Spinal cord (tissue), 10 donors: ENCODE measurements around the gene NT5C1B. TPM values are rescaled to one million over a fixed set of nuclear protein-coding genes. Genes with fewer than 3 reads are reported as not detected.

ENCODE experiments used
- DNase-seq, 6 donors: peaks; one replicate each; pipeline versions ENCODE4 v3.0.0 to v3.0.0-alpha.2; 2013 to 2015; ENCODE audit warnings: low spot score in 6 of 6, low read depth in 4 of 6
- H3K27ac ChIP-seq: one replicate; pipeline ENCODE4 v1.5.1; 2013; ENCODE audit warnings: low read depth, low read length, control low read depth
- H3K27me3 ChIP-seq: one replicate; pipeline ENCODE4 v1.6.1; 2013; ENCODE audit warnings: low read length; ENCODE audit not compliant: control insufficient read depth, insufficient read depth
- H3K36me3 ChIP-seq: one replicate; pipeline ENCODE4 v1.6.1; 2013; ENCODE audit warnings: low read length; ENCODE audit not compliant: control insufficient read depth, insufficient read depth
- H3K4me1 ChIP-seq: one replicate; pipeline ENCODE4 v1.6.1; 2013; ENCODE audit warnings: low read length; ENCODE audit not compliant: control insufficient read depth, insufficient read depth
- H3K4me3 ChIP-seq: one replicate; pipeline ENCODE4 v1.5.1; 2013; ENCODE audit warnings: low read depth, low read length, control low read depth
- H3K9me3 ChIP-seq: one replicate; pipeline ENCODE4 v1.6.1; 2013; ENCODE audit warnings: low read length; ENCODE audit not compliant: control insufficient read depth, insufficient read depth
- WGBS: methylation state at CpG from one replicate; pipeline ENCODE4 v1.1.5; 2013; ENCODE audit warnings: missing lambda C conversion rate; ENCODE audit not compliant: insufficient coverage; 5-methylcytosine and 5-hydroxymethylcytosine counted together
- polyA plus RNA-seq, 2 donors: library from polyadenylated mRNA; unstranded; fragments of 120-200 nt; gene quantifications; one replicate each; pipeline ENCODE4 v1.2.1, GENCODE V29; 2013; ENCODE audit not compliant: insufficient read length in 2 of 2
- total RNA-seq, 2 donors: library from RNA; depleted of rRNA in 1 of 2; stranded (reverse); fragments of 120-200 nt in 1 of 2; fragments of >200 nt in 1 of 2; gene quantifications; one replicate each; pipeline versions ENCODE4 v1.2.3 to v1.2.4, GENCODE V29; 2013 to 2014
- donor health status: healthy.

The NT5C1B gene
- total and polyA plus RNA-seq, 4 donors: 0.27 to 0.42 TPM; not detected in 2

GRCh38 chr2:18588802-18589201 is 567 bp downstream of the NT5C1B start:
- H3K4me1 ChIP-seq: no peaks in the 10 kb centered on the region
- no peak overlapping the region for H3K27ac ChIP-seq
- DNase-seq: no peak
- peaks cover 3% of the 10 kb centered on the region for H3K9me3 ChIP-seq
- no peak overlapping the region for H3K4me3 ChIP-seq
- WGBS: no CpG with 5 or more reads among the region's 1 CpG
- no peaks in the 10 kb centered on the region for H3K36me3 ChIP-seq
- H3K27me3 ChIP-seq: no peaks in the 10 kb centered on the region

GRCh38 chr2:18588049-18588448 is 1.3 kb downstream of the NT5C1B start:
- Histone ChIP-seq H3K4me3 (no peak overlapping the region), H3K27me3 (no peaks in the 10 kb centered on the region), H3K9me3 (peaks cover 3% of the 10 kb centered on the region), H3K27ac (no peak overlapping the region), H3K36me3 (no peaks in the 10 kb centered on the region), H3K4me1 (no peaks in the 10 kb centered on the region)
- no peak for DNase-seq
- WGBS: no CpG with 5 or more reads among the region's 1 CpG

- no peak for DNase-seq
- no peaks in the 10 kb centered on the region for H3K4me1 ChIP-seq
- no peak overlapping the region for H3K27ac ChIP-seq
- no peak overlapping the region for H3K4me3 ChIP-seq
- no peaks in the 10 kb centered on the region for H3K36me3 ChIP-seq
- WGBS: no CpG with 5 or more reads among the region's 3 CpGs
- peaks cover 3% of the 10 kb centered on the region for H3K9me3 ChIP-seq
- no peaks in the 10 kb centered on the region for H3K27me3 ChIP-seq
These were observed 3.8 kb downstream of the NT5C1B start for GRCh38 chr2:18585526-18585925.

- H3K9me3 ChIP-seq: peaks cover 3% of the 10 kb centered on the region
- WGBS: 84% methylated on average over 32 of the region's 32 CpGs
- no peaks in the 10 kb centered on the region for H3K36me3 ChIP-seq
- H3K27me3 ChIP-seq: no peaks in the 10 kb centered on the region
- H3K4me1 ChIP-seq: no peaks in the 10 kb centered on the region
- no peak for DNase-seq
- H3K27ac ChIP-seq: no peak overlapping the region
- H3K4me3 ChIP-seq: no peak overlapping the region
These were observed 4.8 kb downstream of the NT5C1B start for GRCh38 chr2:18584608-18584954.

GRCh38 chr2:18583905-18584607 is 5.3 kb downstream of the NT5C1B start:
- H3K4me1 ChIP-seq: no peaks in the 10 kb centered on the region
- WGBS: 92% methylated on average over 36 of the region's 37 CpGs
- H3K27me3 ChIP-seq: no peaks in the 10 kb centered on the region
- DNase-seq: no peak
- no peak overlapping the region for H3K4me3 ChIP-seq
- H3K27ac ChIP-seq: no peak overlapping the region
- H3K9me3 ChIP-seq: peaks cover 3% of the 10 kb centered on the region
- H3K36me3 ChIP-seq: no peaks in the 10 kb centered on the region

GRCh38 chr2:18580606-18581005 is 8.8 kb downstream of the NT5C1B start:
- no peak for DNase-seq
- H3K4me3 ChIP-seq: no peak overlapping the region
- no peaks in the 10 kb centered on the region for H3K36me3 ChIP-seq
- no peaks in the 10 kb centered on the region for H3K27me3 ChIP-seq
- no peaks in the 10 kb centered on the region for H3K4me1 ChIP-seq
- no CpG with 5 or more reads among the region's 3 CpGs for WGBS
- H3K27ac ChIP-seq: no peak overlapping the region
- H3K9me3 ChIP-seq: no peaks in the 10 kb centered on the region

- DNase-seq: no peak
These were observed 11.3 kb downstream of the NT5C1B start for GRCh38 chr2:18578033-18578432.

GRCh38 chr2:18566145-18566769 is 23.1 kb downstream of the NT5C1B start:
- no peak overlapping the region for H3K4me3 ChIP-seq
- peak in 1 of 6 donors; percentile 4 for DNase-seq
- H3K4me1 ChIP-seq: no peaks in the 10 kb centered on the region
- WGBS: no CpG with 5 or more reads among the region's 1 CpG
- H3K27me3 ChIP-seq: no peaks in the 10 kb centered on the region
- no peak overlapping the region for H3K27ac ChIP-seq
- H3K9me3 ChIP-seq: no peaks in the 10 kb centered on the region
- H3K36me3 ChIP-seq: no peaks in the 10 kb centered on the region

More at GRCh38 chr2:18578033-18578432, 11.3 kb downstream of the NT5C1B start:
- H3K27ac ChIP-seq: no peak overlapping the region
- no peaks in the 10 kb centered on the region for H3K27me3 ChIP-seq
- no peaks in the 10 kb centered on the region for H3K4me1 ChIP-seq
- no peaks in the 10 kb centered on the region for H3K36me3 ChIP-seq
- no peaks in the 10 kb centered on the region for H3K9me3 ChIP-seq
- no peak overlapping the region for H3K4me3 ChIP-seq

- Histone ChIP-seq H3K36me3 (no peaks in the 10 kb centered on the region), H3K27ac (peak overlapping the region; percentile 83)
- WGBS: 0% methylated on average over 3 of the region's 3 CpGs
These were observed 28.6 kb downstream of the NT5C1B start for GRCh38 chr2:18560797-18561085.

GRCh38 chr2:18560031-18560796 is 29.2 kb downstream of the NT5C1B start, which contains the start of gene RDH14:
Gene RDH14, minus strand, starts transcription at chr2:18560653. Its CDS starts 81 bp downstream, at chr2:18560572.
- H3K4me1 ChIP-seq: peaks cover 3% of the 10 kb centered on the region
- H3K4me3 ChIP-seq: peak within 1 kb of the TSS; percentile 68
- no peaks in the 10 kb centered on the region for H3K27me3 ChIP-seq
- WGBS: under 1% methylated on average over 80 of the region's 81 CpGs
- H3K9me3 ChIP-seq: no peaks in the 10 kb centered on the region
- peak; percentile 89 to 99 (median 94) for DNase-seq
- H3K36me3 ChIP-seq: no peaks in the 10 kb centered on the region
- H3K27ac ChIP-seq: peak within 1 kb of the TSS; percentile 83

More at GRCh38 chr2:18560797-18561085, 28.6 kb downstream of the NT5C1B start:
- Histone ChIP-seq H3K4me3 (peak overlapping the region; percentile 68), H3K27me3 (no peaks in the 10 kb centered on the region), H3K4me1 (peaks cover 3% of the 10 kb centered on the region), H3K9me3 (no peaks in the 10 kb centered on the region)
- no peak for DNase-seq
